NCI-H2227 (cell line): ENCODE measurements around the gene CTBS.

Experiments
- DNase-seq: peaks from one replicate; lab custom pipeline; 2025; ENCODE audit not compliant: unreplicated experiment; lab: John Stamatoyannopoulos, UW

The CTBS gene

DNA sequence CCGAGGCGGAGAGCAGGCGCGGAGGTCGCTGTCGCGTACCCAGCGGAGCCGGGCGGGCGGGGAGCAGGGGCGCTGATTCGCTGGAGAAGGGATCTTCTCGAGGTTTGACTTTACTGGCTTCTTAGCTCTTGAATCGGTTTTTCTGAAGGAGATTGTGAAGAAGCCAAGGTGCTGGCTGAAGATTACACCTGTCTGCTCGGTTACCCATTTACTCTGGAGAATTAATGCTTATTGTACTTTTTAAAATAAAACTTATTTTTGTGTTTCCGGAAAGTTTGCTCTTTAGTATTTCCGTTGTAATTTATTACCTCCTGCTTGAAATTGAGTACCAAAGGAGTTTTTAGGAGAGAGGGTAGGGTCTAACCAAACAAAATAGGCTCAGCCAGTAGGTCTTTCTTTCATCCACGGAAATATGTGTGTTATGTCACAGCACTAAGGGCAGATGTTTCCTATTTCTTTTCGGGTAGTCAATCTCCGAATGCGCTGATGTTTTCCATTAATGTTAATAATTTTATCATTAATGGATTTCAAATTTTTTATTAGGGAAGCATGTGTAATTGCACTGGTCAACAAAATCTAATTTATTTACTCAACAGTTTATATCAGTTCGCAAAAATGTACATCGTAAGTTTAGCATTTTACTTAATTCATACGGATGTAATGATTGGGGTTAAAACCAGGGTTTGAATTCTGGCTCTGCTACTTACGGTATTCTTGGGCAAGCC lies 67.3 kb downstream of the CTBS start:
- DNase-seq, result no peak

- peak; percentile 98 for DNase-seq
Measured at GRCh38 chr1:84506002-84506728, 68.1 kb downstream of the CTBS start, which contains the start of the genes GNG5 and SPATA1. TSS of gene GNG5 (minus strand) at chr1:84506581. CDS start at chr1:84506091, 490 bp downstream. TSS of gene SPATA1 (plus strand) at chr1:84506386. CDS start at chr1:84516360, 9,974 bp downstream.

DNA sequence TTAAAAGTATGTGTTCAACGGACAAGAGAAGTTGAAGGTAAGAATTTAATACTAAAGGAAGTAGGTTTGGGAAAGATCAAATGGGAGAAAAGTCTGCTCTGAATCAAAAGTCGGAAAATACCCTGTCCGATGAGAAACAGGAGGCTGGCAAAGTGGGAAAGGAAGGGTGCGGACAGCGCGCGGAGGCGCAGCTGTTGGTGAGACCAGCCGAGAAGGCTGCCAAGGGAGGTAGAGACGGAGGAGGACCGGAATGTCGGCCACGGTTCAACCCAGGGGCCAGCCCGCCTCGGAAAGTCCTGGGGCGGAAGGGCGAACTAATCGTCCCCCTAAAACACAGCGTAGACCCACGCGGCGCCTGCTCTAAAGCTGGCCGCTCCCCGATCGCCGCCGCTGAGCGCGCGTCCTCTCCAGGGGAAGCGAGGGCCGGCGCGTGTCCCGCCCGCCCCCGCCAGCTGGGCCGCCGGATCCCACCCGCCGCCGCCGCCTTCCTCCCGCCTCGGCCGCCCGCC lies 68.7 kb downstream of the CTBS start:
- peak; percentile 89 for DNase-seq

- peak; percentile 9 for DNase-seq
Measured at GRCh38 chr1:84504580-84505492, 69.4 kb downstream of the CTBS start.

- no peak for DNase-seq
Measured at GRCh38 chr1:84502927-84503326, 71.3 kb downstream of the CTBS start.
